H1 (cell line): Measurements from ENCODE around the gene DNAH12. TPM values are rescaled to one million over a fixed set of nuclear protein-coding genes. Genes with fewer than 3 reads are reported as not detected.
"Not testable (repeated sequence)": the region's sequence is repeated elsewhere in the genome, so short reads cannot be mapped to it uniquely, and the experiment has no call there.

ENCODE experiments used
- CTCF ChIA-PET: fragments of 300-600 bp; sonication (Branson Sonifier 250); formaldehyde crosslinking; loops from one replicate; lab custom pipeline; 2021; ENCODE audit not compliant: partially characterized antibody; lab: Charles Lee
- POLR2A ChIA-PET: fragments of 300-600 bp; sonication (Branson Sonifier 250); formaldehyde crosslinking; loops from one replicate; lab custom pipeline; 2021; ENCODE audit warnings: inconsistent platforms; ENCODE audit not compliant: partially characterized antibody; lab: Charles Lee
- DNase-seq, 2 experiments: peaks; one replicate each; pipeline versions ENCODE4 v3.0.0 to v3.0.0-alpha.2; 2010 to 2022; ENCODE audit warnings: low spot score in 2 of 2, low read depth in 1 of 2, mixed read lengths in 1 of 2
- FAIRE-seq: peaks from 2 replicates; lab custom pipeline; 2011; peaks lifted over from hg19 to GRCh38; lab: Jason Lieb, UNC
- H2AFZ ChIP-seq: 2 replicates; pipeline ENCODE4 v1.8.1; 2012; ENCODE audit warnings: low read length, inconsistent platforms
- H2AK5ac ChIP-seq: 2 replicates; pipeline ENCODE4 v1.6.1; 2013; ENCODE audit warnings: low read depth, low read length
- H2BK120ac ChIP-seq: replicated peaks from 2 replicates; pipeline ENCODE3; 2013; ENCODE audit warnings: low read depth, low read length, inconsistent platforms
- H2BK12ac ChIP-seq: 2 replicates; pipeline ENCODE4 v1.6.1; 2013; ENCODE audit warnings: low read depth, low read length
- H2BK15ac ChIP-seq: 2 replicates; pipeline ENCODE4 v1.6.1; 2013; ENCODE audit warnings: low read length
- H2BK20ac ChIP-seq: 2 replicates; pipeline ENCODE4 v1.6.1; 2013; ENCODE audit warnings: low read length
- H2BK5ac ChIP-seq: 2 replicates; pipeline ENCODE4 v1.6.1; 2013; ENCODE audit warnings: low read depth, low read length
- H3K14ac ChIP-seq: 2 replicates; pipeline ENCODE4 v1.6.1; 2013; ENCODE audit warnings: inconsistent platforms; ENCODE audit not compliant: insufficient read length
- H3K18ac ChIP-seq: 2 replicates; pipeline ENCODE4 v1.6.1; 2013; ENCODE audit warnings: low read length; ENCODE audit errors: extremely low read depth
- H3K23ac ChIP-seq: 2 replicates; pipeline ENCODE4 v1.6.1; 2013; ENCODE audit warnings: inconsistent platforms; ENCODE audit not compliant: insufficient read length
- H3K23me2 ChIP-seq: 2 replicates; pipeline ENCODE4 v1.6.1; 2013; ENCODE audit warnings: low read depth, low read length
- H3K27ac ChIP-seq: 2 replicates; pipeline ENCODE4 v1.6.1; 2011; ENCODE audit warnings: low read depth, low read length, inconsistent platforms
- H3K27me3 ChIP-seq, 4 experiments: replicated peaks in 1 of 4; 1 replicate in 1 of 4; 2 replicates in 3 of 4; pipeline versions ENCODE4 v1.6.1 to v1.8.1; 2011 to 2013; ENCODE audit warnings: low read length in 3 of 4, mild to moderate bottlenecking in 3 of 4, inconsistent platforms in 2 of 4, mixed read lengths in 2 of 4, moderate library complexity in 1 of 4; ENCODE audit not compliant: control insufficient read depth in 3 of 4, insufficient read depth in 3 of 4; ENCODE audit errors: extremely low read depth in 1 of 4
- H3K36me3 ChIP-seq, 4 experiments: 2 replicates each; pipeline versions ENCODE4 v1.6.1 to v1.8.1; 2011 to 2013; ENCODE audit warnings: mild to moderate bottlenecking in 4 of 4, low read length in 3 of 4, moderate library complexity in 2 of 4, control low read depth in 1 of 4, inconsistent platforms in 1 of 4; ENCODE audit not compliant: insufficient read depth in 4 of 4, control insufficient read depth in 2 of 4
- H3K4ac ChIP-seq: replicated peaks from 2 replicates; pipeline ENCODE3; 2013; ENCODE audit warnings: low read length, low read depth, mixed read lengths, inconsistent platforms; ENCODE audit not compliant: insufficient read length
- H3K4me1 ChIP-seq, 4 experiments: replicated peaks in 1 of 4; 1 replicate in 1 of 4; 2 replicates in 3 of 4; pipeline versions ENCODE4 v1.6.1 to v1.8.1; 2011 to 2013; ENCODE audit warnings: low read length in 3 of 4, inconsistent platforms in 2 of 4, mixed read lengths in 1 of 4; ENCODE audit not compliant: insufficient read depth in 4 of 4, control insufficient read depth in 3 of 4
- H3K4me2 ChIP-seq, 2 experiments: 2 replicates each; pipeline versions ENCODE4 v1.6.1 to v1.8.1; 2011 to 2013; ENCODE audit warnings: low read depth in 2 of 2, low read length in 2 of 2, control low read depth in 1 of 2, inconsistent platforms in 1 of 2, mild to moderate bottlenecking in 1 of 2; ENCODE audit not compliant: insufficient read depth in 1 of 2
- H3K4me3 ChIP-seq, 4 experiments: fragments of 200-600, 300-600 bp in 1 of 4; sonication (generic), shearing (Covaris generic), sonication (Bioruptor Twin) in 1 of 4; 2 replicates each; pipeline versions ENCODE4 v1.5.1 to v1.8.1; 2011 to 2016; ENCODE audit warnings: low read length in 4 of 4, low read depth in 3 of 4, control low read depth in 2 of 4, inconsistent platforms in 2 of 4, mild to moderate bottlenecking in 2 of 4, mixed read lengths in 1 of 4, moderate library complexity in 1 of 4; ENCODE audit not compliant: insufficient read depth in 2 of 4; ENCODE audit errors: extremely low read depth in 1 of 4
- H3K56ac ChIP-seq: replicated peaks from 2 replicates; pipeline ENCODE3; 2013; ENCODE audit warnings: low read depth, mild to moderate bottlenecking, mixed read lengths, low read length, inconsistent platforms; ENCODE audit not compliant: insufficient read length
- H3K79me1 ChIP-seq: 2 replicates; pipeline ENCODE4 v1.6.1; 2013; ENCODE audit warnings: low read depth, low read length, control low read depth
- H3K79me2 ChIP-seq, 2 experiments: 2 replicates each; pipeline versions ENCODE4 v1.6.1 to v1.8.1; 2012 to 2013; ENCODE audit warnings: low read length in 2 of 2, mild to moderate bottlenecking in 2 of 2, inconsistent platforms in 1 of 2; ENCODE audit not compliant: insufficient read depth in 2 of 2, control insufficient read depth in 1 of 2
- H3K9ac ChIP-seq, 4 experiments: replicated peaks in 1 of 4; 1 replicate in 1 of 4; 2 replicates in 3 of 4; pipeline versions ENCODE4 v1.6.1 to v1.8.1; 2011 to 2013; ENCODE audit warnings: low read depth in 3 of 4, low read length in 3 of 4, control low read depth in 2 of 4, mild to moderate bottlenecking in 2 of 4, moderate library complexity in 2 of 4, inconsistent platforms in 1 of 4; ENCODE audit errors: extremely low read depth in 1 of 4
- H3K9me3 ChIP-seq, 2 experiments: 2 replicates each; pipeline versions ENCODE4 v1.6.1 to v1.8.1; 2012 to 2013; ENCODE audit warnings: mild to moderate bottlenecking in 2 of 2, moderate library complexity in 2 of 2, control low read depth in 1 of 2, inconsistent platforms in 1 of 2, low read depth in 1 of 2, low read length in 1 of 2, mixed read lengths in 1 of 2; ENCODE audit not compliant: insufficient read depth in 2 of 2
- H4K20me1 ChIP-seq, 2 experiments: replicated peaks in 1 of 2; 2 replicates each; pipeline versions ENCODE3 to v1.8.1; 2011 to 2013; ENCODE audit warnings: inconsistent platforms in 2 of 2, low read length in 2 of 2, mild to moderate bottlenecking in 1 of 2; ENCODE audit not compliant: insufficient read depth in 2 of 2, control insufficient read depth in 1 of 2
- H4K5ac ChIP-seq: 2 replicates; pipeline ENCODE4 v1.6.1; 2013; ENCODE audit warnings: low read length, low read depth, mixed read lengths, inconsistent platforms; ENCODE audit not compliant: insufficient read length
- H4K8ac ChIP-seq: 2 replicates; pipeline ENCODE4 v1.8.0; 2013; ENCODE audit warnings: mild to moderate bottlenecking, moderate library complexity, low read length, inconsistent platforms; ENCODE audit not compliant: insufficient read depth; ENCODE audit errors: extremely low read depth
- H4K91ac ChIP-seq: replicated peaks from 2 replicates; pipeline ENCODE3; 2013; ENCODE audit warnings: low read length, mixed read lengths, inconsistent platforms; ENCODE audit not compliant: insufficient read length
- CTBP2 ChIP-seq: IDR thresholded peaks from 2 replicates; pipeline ENCODE4 v1.7.0; 2011; ENCODE audit warnings: borderline replicate concordance, mild to moderate bottlenecking, moderate library complexity, mixed read lengths, low read length; ENCODE audit not compliant: insufficient read depth, insufficient read length
- SRF ChIP-seq: IDR thresholded peaks from 2 replicates; pipeline ENCODE4 v1.6.1; 2011; ENCODE audit warnings: mild to moderate bottlenecking, low read depth, low read length, moderate library complexity
- WGBS, 2 experiments: shearing (Covaris generic) in 1 of 2; methylation state at CpG; one replicate each; pipeline versions ENCODE4 v1.1.6 to v1.1.7; 2013 to 2015; ENCODE audit warnings: low lambda C conversion rate in 2 of 2, mixed read lengths in 2 of 2, inconsistent platforms in 1 of 2, low coverage in 1 of 2, missing lambda C conversion rate in 1 of 2; ENCODE audit not compliant: insufficient replicate concordance in 2 of 2, insufficient coverage in 1 of 2, insufficient read length in 1 of 2; ENCODE audit errors: extremely low coverage in 1 of 2, missing lambda C conversion rate in 1 of 2; 5-methylcytosine and 5-hydroxymethylcytosine counted together
- polyA plus RNA-seq, 7 experiments: library from polyadenylated mRNA; depleted of rRNA in 3 of 7; stranded (reverse) in 5 of 7; unstranded in 2 of 7; fragments of >200 nt in 5 of 7; fragments of 200-250 nt in 2 of 7; gene quantifications; 1 replicate in 5 of 7; 2 replicates in 1 of 7; 4 replicates in 1 of 7; pipeline versions ENCODE4 v1.2.1 to v1.2.3, GENCODE V29; 2011 to 2013; ENCODE audit warnings: missing spikeins in 2 of 7, mixed read lengths in 2 of 7
- total RNA-seq: library from RNA; stranded (reverse); fragmentation: NEBNext Ultra II Directional; extraction: Animal tissue kit (Norgen Biotek cat#: 25700); gene quantifications from 2 replicates; pipeline ENCODE4 v1.2.1, GENCODE V29; 2021

The DNAH12 gene
- total and polyA plus RNA-seq, 2 of the 8 experiments (the other 6 are each of a cell fraction or from before 2014, with no cell fraction given), result not detected

GRCh38 chr3:57451150-57451846 is 92.8 kb downstream of the DNAH12 start (continued):
- TF ChIP-seq CTBP2, result no peak
- TF ChIP-seq SRF, result no peak
- TF ChIP-seq, all 59 proteins: peak for 0

- H3K4ac ChIP-seq, H3K4me2 ChIP-seq, H3K79me2 ChIP-seq, H3K4me1 ChIP-seq, H3K27ac ChIP-seq, H3K27me3 ChIP-seq, POLR2A ChIA-PET, H2BK15ac ChIP-seq, H2AFZ ChIP-seq, H3K9ac ChIP-seq, H2AK5ac ChIP-seq, H3K36me3 ChIP-seq, H4K5ac ChIP-seq, H3K23ac ChIP-seq, H3K79me1 ChIP-seq, H4K20me1 ChIP-seq, H2BK20ac ChIP-seq, FAIRE-seq, H3K4me3 ChIP-seq, H3K18ac ChIP-seq, CTCF ChIA-PET, H3K9me3 ChIP-seq, H4K8ac ChIP-seq, H4K91ac ChIP-seq, H2BK12ac ChIP-seq, H3K23me2 ChIP-seq, H2BK5ac ChIP-seq, H2BK120ac ChIP-seq, DNase-seq, H3K14ac ChIP-seq, H3K56ac ChIP-seq: not testable (repeated sequence)
- 91% methylated on average over 16 of the region's 33 CpGs; no CpG with 5 or more reads in 1 of the 2 experiments for WGBS, 2 experiments
Observed at GRCh38 chr3:57449276-57449847, 94.8 kb downstream of the DNAH12 start.
